ENCODE measurements around the gene EPHB1. TPM values are rescaled to one million over a fixed set of nuclear protein-coding genes. Genes with fewer than 3 reads are reported as not detected.

The EPHB1 gene
- polyA plus RNA-seq, 1 of the 3 experiments (the other 2 are of a cell fraction) = 1.2 TPM

- Histone ChIP-seq H3K9ac (no peak overlapping the region), H3K4me3 (ENCODE audit: low read depth in 2 of 2, low read length in 1 of 2) (no peak overlapping the region), H3K27me3 (ENCODE audit: insufficient read depth) (no peaks in the 10 kb centered on the region), H3K27ac (ENCODE audit: low read depth in 2 of 2, low read length in 1 of 2) (no peak overlapping the region), H3K4me1 (ENCODE audit: control insufficient read depth in 1 of 2, insufficient read depth in 2 of 2, low read depth in 1 of 2, low read length in 1 of 2) (no peaks in the 10 kb centered on the region; a peak in 1 of 4 replicates), H3F3A (replicated peaks; ENCODE audit: insufficient read depth) (no peaks in the 10 kb centered on the region), H4K20me1 (ENCODE audit: insufficient read depth) (no peaks in the 10 kb centered on the region), H3K36me3 (replicated peaks in 1 of 2; ENCODE audit: control insufficient read depth in 1 of 2, insufficient read depth in 2 of 2, low read length in 1 of 2) (no peaks in the 10 kb centered on the region), H2AFZ (ENCODE audit: low read depth) (no peak overlapping the region), H3K79me2 (ENCODE audit: insufficient read depth) (no peaks in the 10 kb centered on the region), H3K4me2 (no peak overlapping the region), H3K9me3 (no peaks in the 10 kb centered on the region), H3K9me2 (no peaks in the 10 kb centered on the region)
- POLR2A ChIA-PET = no interaction called here
- CTCF ChIA-PET = interaction anchor here (0.7 kb wide), 1 partner anchor 29 kb away, joined by 3 read pairs; no protein-coding TSS in a partner anchor
- TF ChIP-seq GATA2 (CRISPR knock-in tag; IDR thresholded peaks at IDR 0.05) (no peak), ELF1 (IDR thresholded peaks at IDR 0.05) (no peak), SIN3A (IDR thresholded peaks at IDR 0.05; ENCODE audit: borderline replicate concordance, low read depth, low read length) (no peak), SMC3 (IDR thresholded peaks at IDR 0.05; ENCODE audit: low read depth, low read length) (no peak), JUND (IDR thresholded peaks at IDR 0.05) (no peak), RFX5 (IDR thresholded peaks at IDR 0.05; ENCODE audit: low read length) (no peak), FOXJ3 (CRISPR knock-in tag; IDR thresholded peaks at IDR 0.05) (no peak), CHD2 (IDR thresholded peaks at IDR 0.05; ENCODE audit: low read length, partially characterized antibody) (no peak), RCOR1 (IDR thresholded peaks at IDR 0.05; ENCODE audit: low read length) (no peak), MAX (IDR thresholded peaks at IDR 0.05; ENCODE audit: low read depth) (no peak), GABPA (IDR thresholded peaks at IDR 0.05; ENCODE audit: low read depth) (no peak)
- WGBS (ENCODE audit: low lambda C conversion rate) = 60% methylated on average over 3 of the region's 4 CpGs
- DNase-seq = no peak
Measured at GRCh38 chr3:134933997-134934396, 138.9 kb downstream of the EPHB1 start.

- no peak for DNase-seq
- TF ChIP-seq USF2 (IDR thresholded peaks at IDR 0.05; ENCODE audit: borderline replicate concordance, low read depth, low read length) = no peak
- H3K36me3 ChIP-seq (replicated peaks in 1 of 2; ENCODE audit: control insufficient read depth in 1 of 2, insufficient read depth in 2 of 2, low read length in 1 of 2) = no peaks in the 10 kb centered on the region
- H3K9ac ChIP-seq = no peak overlapping the region
- no peaks in the 10 kb centered on the region for H3K27me3 ChIP-seq (ENCODE audit: insufficient read depth)
- no peaks in the 10 kb centered on the region for H3K9me2 ChIP-seq
- no peak overlapping the region for H3K4me3 ChIP-seq (ENCODE audit: low read depth in 2 of 2, low read length in 1 of 2)
- CTCF ChIA-PET = no interaction called here
- H4K20me1 ChIP-seq (ENCODE audit: insufficient read depth) = no peaks in the 10 kb centered on the region
- no peak overlapping the region for H3K27ac ChIP-seq (ENCODE audit: low read depth in 2 of 2, low read length in 1 of 2)
- no peaks in the 10 kb centered on the region for H3K79me2 ChIP-seq (ENCODE audit: insufficient read depth)
- no peak overlapping the region for H3K4me2 ChIP-seq
- H3K9me3 ChIP-seq = no peaks in the 10 kb centered on the region
- POLR2A ChIA-PET = no interaction called here
- no peaks in the 10 kb centered on the region; a peak in 1 of 4 replicates for H3K4me1 ChIP-seq (ENCODE audit: control insufficient read depth in 1 of 2, insufficient read depth in 2 of 2, low read depth in 1 of 2, low read length in 1 of 2)
- no peak overlapping the region for H2AFZ ChIP-seq (ENCODE audit: low read depth)
- WGBS (ENCODE audit: low lambda C conversion rate) = 42% methylated on average over 2 of the region's 2 CpGs
- no peaks in the 10 kb centered on the region for H3F3A ChIP-seq (replicated peaks; ENCODE audit: insufficient read depth)
Measured at GRCh38 chr3:134934933-134935332, 139.9 kb downstream of the EPHB1 start.
